Naive thymus-derived CD4-positive, alpha-beta T cell (primary cell): ENCODE results near the gene SLC22A14. TPM values are rescaled to one million over a fixed set of nuclear protein-coding genes. Genes with fewer than 3 reads are reported as not detected.

Source experiments
- ATAC-seq: fragments of 150-1000 bp; cut with Tn5 transposase; 2 replicates; pipeline ENCODE4 v1.10.0; 2021; ENCODE audit warnings: mild to moderate bottlenecking, moderate library complexity
- CTCF ChIA-PET: fragments of 350-600 bp; sonication (Branson Sonifier 250); formaldehyde crosslinking; loops from one replicate; lab custom pipeline; 2021; ENCODE audit warnings: antibody characterized with exemption; lab: Charles Lee
- POLR2A ChIA-PET: fragments of 350-600 bp; sonication (Branson Sonifier 250); formaldehyde crosslinking; loops from one replicate; lab custom pipeline; 2021; ENCODE audit warnings: antibody characterized with exemption, inconsistent platforms; lab: Charles Lee
- DNase-seq, 9 donors: peaks; one replicate each; pipeline versions ENCODE4 v3.0.0 to v3.0.0-alpha.2; 2020 to 2022; ENCODE audit warnings: mixed read lengths in 1 of 9
- H3K27ac ChIP-seq: one replicate; pipeline ENCODE4 v1.7.0; 2013; ENCODE audit warnings: mild to moderate bottlenecking, low read depth, low read length, moderate library complexity
- H3K27me3 ChIP-seq, 2 donors: one replicate each; pipeline ENCODE4 v1.7.0; 2013; ENCODE audit warnings: low read length in 2 of 2, mild to moderate bottlenecking in 2 of 2, moderate library complexity in 2 of 2; ENCODE audit not compliant: control insufficient read depth in 2 of 2, insufficient read depth in 2 of 2
- H3K36me3 ChIP-seq, 3 experiments: 1 replicate in 2 of 3; 2 replicates in 1 of 3; pipeline ENCODE4 v1.7.0; 2013; ENCODE audit warnings: low read length in 3 of 3, mild to moderate bottlenecking in 3 of 3, moderate library complexity in 1 of 3; ENCODE audit not compliant: insufficient read depth in 3 of 3, control insufficient read depth in 2 of 3
- H3K4me1 ChIP-seq, 2 donors: one replicate each; pipeline ENCODE4 v1.7.0; 2013; ENCODE audit warnings: low read length in 2 of 2, mild to moderate bottlenecking in 2 of 2, moderate library complexity in 1 of 2; ENCODE audit not compliant: control insufficient read depth in 2 of 2, insufficient read depth in 2 of 2
- H3K4me3 ChIP-seq: 2 replicates; pipeline ENCODE4 v1.7.0; 2013; ENCODE audit warnings: mild to moderate bottlenecking, low read length
- H3K9me3 ChIP-seq, 3 experiments: 1 replicate in 2 of 3; 2 replicates in 1 of 3; pipeline ENCODE4 v1.7.0; 2013; ENCODE audit warnings: low read length in 3 of 3; ENCODE audit not compliant: control insufficient read depth in 2 of 3
- H3K27ac Mint-ChIP-seq, 9 donors: one replicate each; pipeline ENCODE4 v1.8.0; 2020 to 2022; ENCODE audit warnings: mixed read lengths in 9 of 9, mild to moderate bottlenecking in 8 of 9, moderate library complexity in 5 of 9, inconsistent platforms in 2 of 9
- H3K27me3 Mint-ChIP-seq, 5 donors: one replicate each; pipeline ENCODE4 v1.8.0; 2021 to 2022; ENCODE audit warnings: mixed read lengths in 5 of 5, mild to moderate bottlenecking in 1 of 5
- H3K36me3 Mint-ChIP-seq, 5 donors: one replicate each; pipeline ENCODE4 v1.8.0; 2020 to 2022; ENCODE audit warnings: mixed read lengths in 5 of 5, mild to moderate bottlenecking in 3 of 5, inconsistent platforms in 1 of 5
- H3K4me1 Mint-ChIP-seq, 7 donors: one replicate each; pipeline ENCODE4 v1.8.0; 2020 to 2022; ENCODE audit warnings: mixed read lengths in 7 of 7, mild to moderate bottlenecking in 3 of 7, inconsistent platforms in 1 of 7
- H3K4me3 Mint-ChIP-seq, 10 donors: one replicate each; pipeline ENCODE4 v1.8.0; 2020 to 2022; ENCODE audit warnings: mild to moderate bottlenecking in 10 of 10, mixed read lengths in 10 of 10, moderate library complexity in 6 of 10, inconsistent platforms in 2 of 10
- H3K9me3 Mint-ChIP-seq, 11 donors: one replicate each; pipeline ENCODE4 v1.8.0; 2020 to 2022; ENCODE audit warnings: mixed read lengths in 11 of 11, mild to moderate bottlenecking in 4 of 11, inconsistent platforms in 1 of 11, moderate library complexity in 1 of 11
- intact Hi-C, 2 donors: fragments of 100-400 bp; cut with micrococcal nuclease; formaldehyde crosslinking; loops; one replicate each; pipeline ENCODE4 v1.15.1; 2023
- polyA plus RNA-seq, 2 donors: library from polyadenylated mRNA; unstranded; fragments of 300-500 nt; fragmentation: Illumina TruSeq; gene quantifications; one replicate each; pipeline ENCODE4 v1.2.3, GENCODE V29; 2021
- total RNA-seq, 6 experiments: library from RNA in 5 of 6; stranded (reverse) in 5 of 6; gene quantifications; 1 replicate in 5 of 6; 2 replicates in 1 of 6; pipeline ENCODE4 v1.2.3 and lab custom pipeline; 2021 to 2026

The SLC22A14 gene
- total and polyA plus RNA-seq, 7 experiments from 2014 or later = 0.15 TPM; not detected in 6

- DNase-seq = no peak
- no peaks in the 10 kb centered on the region for H3K36me3 ChIP-seq
- H3K9me3 ChIP-seq = no peaks in the 10 kb centered on the region
- CTCF ChIA-PET = interaction anchor here (1.2 kb wide), 1 partner anchor 10 kb away, joined by 8 read pairs; no protein-coding TSS in a partner anchor
- POLR2A ChIA-PET = no interaction called here
- Mint-ChIP-seq H3K9me3 (no peaks in the 10 kb centered on the region), H3K36me3 (no peaks in the 10 kb centered on the region), H3K4me1 (no peaks in the 10 kb centered on the region), H3K4me3 (no peak overlapping the region), H3K27me3 (peaks cover 0 to 16% (median 11%) of the 10 kb centered on the region in 5 donors), H3K27ac (no peak overlapping the region)
- H3K4me3 ChIP-seq = no peak overlapping the region
- H3K27ac ChIP-seq = no peak overlapping the region
- intact Hi-C loops = no loop called here
- no peaks in the 10 kb centered on the region for H3K4me1 ChIP-seq
- no peak for ATAC-seq
- no peaks in the 10 kb centered on the region for H3K27me3 ChIP-seq
Measured at GRCh38 chr3:38334142-38335055, 52.3 kb downstream of the SLC22A14 start.

GRCh38 chr3:38335263-38335662 lies 53.2 kb downstream of the SLC22A14 start:
- Histone ChIP-seq H3K4me1 (no peaks in the 10 kb centered on the region), H3K36me3 (no peaks in the 10 kb centered on the region), H3K27ac (no peak overlapping the region), H3K9me3 (no peaks in the 10 kb centered on the region), H3K4me3 (no peak overlapping the region), H3K27me3 (no peaks in the 10 kb centered on the region)
- ATAC-seq (no peak), DNase-seq (no peak)
- H3K9me3 Mint-ChIP-seq = no peaks in the 10 kb centered on the region
- no peaks in the 10 kb centered on the region for H3K36me3 Mint-ChIP-seq
- no peaks in the 10 kb centered on the region for H3K4me1 Mint-ChIP-seq
- H3K27me3 Mint-ChIP-seq = peaks cover 0 to 20% (median 11%) of the 10 kb centered on the region in 5 donors
- ChIA-PET CTCF (interaction anchor here (1.2 kb wide), 1 partner anchor 9 kb away, joined by 8 read pairs; no protein-coding TSS in a partner anchor), POLR2A (no interaction called here)
- no peak overlapping the region for H3K27ac Mint-ChIP-seq
- H3K4me3 Mint-ChIP-seq = no peak overlapping the region
- intact Hi-C loops = no loop called here

- Mint-ChIP-seq H3K4me1 (no peaks in the 10 kb centered on the region), H3K4me3 (no peak overlapping the region), H3K27ac (no peak overlapping the region), H3K36me3 (no peaks in the 10 kb centered on the region), H3K27me3 (peaks cover 0 to 17% (median 11%) of the 10 kb centered on the region in 5 donors), H3K9me3 (no peaks in the 10 kb centered on the region)
- Histone ChIP-seq H3K4me1 (no peaks in the 10 kb centered on the region), H3K27ac (no peak overlapping the region), H3K4me3 (no peak overlapping the region), H3K9me3 (no peaks in the 10 kb centered on the region), H3K36me3 (no peaks in the 10 kb centered on the region), H3K27me3 (no peaks in the 10 kb centered on the region)
- ChIA-PET CTCF (no interaction called here), POLR2A (interaction anchor here (0.8 kb wide), 1 partner anchor 341 kb away, joined by 3 read pairs; no protein-coding TSS in a partner anchor)
- intact Hi-C loops = no loop called here
- no peak for DNase-seq
- no peak for ATAC-seq
Measured at GRCh38 chr3:38337703-38338102, 55.6 kb downstream of the SLC22A14 start.

GRCh38 chr3:38343797-38344594 lies 61.9 kb downstream of the SLC22A14 start:
- no peaks in the 10 kb centered on the region for H3K36me3 Mint-ChIP-seq
- no peaks in the 10 kb centered on the region for H3K9me3 Mint-ChIP-seq
- H3K4me3 Mint-ChIP-seq = no peak overlapping the region
- intact Hi-C loops = loop anchor here in 1 of 2 donors (2.0 kb wide), 1 partner anchor 369 kb away; no protein-coding TSS in a partner anchor
- no peak overlapping the region for H3K27ac ChIP-seq
- no peaks in the 10 kb centered on the region for H3K27me3 ChIP-seq
- no peaks in the 10 kb centered on the region for H3K4me1 ChIP-seq
- H3K27ac Mint-ChIP-seq = no peak overlapping the region
- no peak for ATAC-seq
- no peaks in the 10 kb centered on the region for H3K36me3 ChIP-seq
- no peak for DNase-seq
- H3K27me3 Mint-ChIP-seq = peaks cover 0 to 11% (median 0%) of the 10 kb centered on the region in 5 donors
- no peak overlapping the region for H3K4me3 ChIP-seq
- peaks cover 2 to 7% (median 5%) of the 10 kb centered on the region in 7 donors for H3K4me1 Mint-ChIP-seq
- CTCF ChIA-PET = interaction anchor here (0.8 to 4.9 kb wide), 5 partner anchors 9 to 373 kb away, joined by 3 to 60 read pairs (median 5); no protein-coding TSS in a partner anchor
- H3K9me3 ChIP-seq = no peaks in the 10 kb centered on the region
- POLR2A ChIA-PET = interaction anchor here (0.7 kb wide), 1 partner anchor 92 kb away, joined by 3 read pairs; no protein-coding TSS in a partner anchor

- H3K4me1 Mint-ChIP-seq = peaks cover 2 to 7% (median 5%) of the 10 kb centered on the region in 7 donors
- ATAC-seq (no peak), DNase-seq (no peak)
- H3K27ac Mint-ChIP-seq = peak overlapping the region in 3 of 9 donors; percentile 54 to 61 (median 54)
- H3K27me3 Mint-ChIP-seq = peaks cover 0 to 4% (median 0%) of the 10 kb centered on the region in 5 donors
- peak overlapping the region; percentile 71 to 91 (median 83) for H3K4me3 Mint-ChIP-seq
- ChIA-PET CTCF (interaction anchor here (0.5 to 4.9 kb wide), 11 partner anchors 13 to 371 kb away, joined by 3 to 60 read pairs (median 4); no protein-coding TSS in a partner anchor), POLR2A (interaction anchor here (0.8 to 1.4 kb wide), 2 partner anchors 110 to 134 kb away, joined by 3 to 6 read pairs; no protein-coding TSS in a partner anchor)
- no peaks in the 10 kb centered on the region for H3K36me3 ChIP-seq
- H3K36me3 Mint-ChIP-seq = no peaks in the 10 kb centered on the region
- intact Hi-C loops = loop anchor here (2.0 to 5.0 kb wide), 11 partner anchors 109 to 489 kb away; partner anchors contain the start of genes ACAA1 (in 2 of the 2), EXOG (in 1 of the 2) and MYD88 (in 1 of the 2)
- H3K27me3 ChIP-seq = no peaks in the 10 kb centered on the region
- H3K9me3 ChIP-seq = no peaks in the 10 kb centered on the region
- no peaks in the 10 kb centered on the region for H3K9me3 Mint-ChIP-seq
- H3K4me3 ChIP-seq = peak overlapping the region; percentile 62
- no peak overlapping the region for H3K27ac ChIP-seq
- H3K4me1 ChIP-seq = no peaks in the 10 kb centered on the region
Measured at GRCh38 chr3:38345879-38346586, 63.9 kb downstream of the SLC22A14 start.
